K562 (cell line): Measurements from ENCODE around the gene C2CD5. TPM values are rescaled to one million over a fixed set of nuclear protein-coding genes. Genes with fewer than 3 reads are reported as not detected.
A peak's percentile ranks its signal among the peaks of the same experiment; 100 is the strongest.

Source experiments
- ATAC-seq: fragments of 200-7000 bp; cut with Tn5 transposase; 3 replicates; pipeline ENCODE4 v1.9.1; 2020; ENCODE audit warnings: moderate library complexity
- BruUV-seq: library from RNA; stranded (reverse); fragments of 400-500 nt; replicated peaks from 2 replicates; lab custom pipeline; 2021; lab: Mats Ljungman, UMichigan
- CTCF ChIA-PET: fragments of 300-600 bp; formaldehyde crosslinking; extraction: SDS; loops from one replicate; lab custom pipeline; 2021; ENCODE audit warnings: low intra/inter-chr PET ratio; lab: Yijun Ruan, JAX
- POLR2A ChIA-PET: fragments of 300-600, 350-650 bp; sonication (Branson Sonifier 250); formaldehyde crosslinking; extraction: SDS; loops from one replicate; lab custom pipeline; 2021; ENCODE audit warnings: antibody characterized with exemption, inconsistent platforms; lab: Yijun Ruan, JAX
- DNase-seq, 4 experiments: peaks; one replicate each; pipeline versions ENCODE4 v3.0.0 to v3.0.0-alpha.2; 2011 to 2018; ENCODE audit warnings: low spot score in 3 of 4, mixed read lengths in 3 of 4; ENCODE audit errors: extremely low read depth in 1 of 4
- FAIRE-seq: peaks from 2 replicates; lab custom pipeline; 2011; peaks lifted over from hg19 to GRCh38; lab: Jason Lieb, UNC
- H2AFZ ChIP-seq: 2 replicates; pipeline ENCODE4 v1.6.0; 2011; ENCODE audit warnings: low read depth, low read length, control low read depth, inconsistent platforms
- H3K27ac ChIP-seq: fragments of 200-600 bp; 3 replicates; pipeline ENCODE4 v1.8.0; 2011; ENCODE audit warnings: low read depth, mild to moderate bottlenecking, control low read depth, inconsistent platforms, low read length, moderate library complexity, mixed read lengths; ENCODE audit errors: extremely low read depth
- H3K27me3 ChIP-seq, 2 experiments: fragments of 300-600 bp in 1 of 2; 2 replicates in 1 of 2; 3 replicates in 1 of 2; pipeline versions ENCODE4 v1.6.0 to v1.8.0; 2011; ENCODE audit warnings: inconsistent platforms in 2 of 2, low read length in 2 of 2, mild to moderate bottlenecking in 1 of 2, mixed read lengths in 1 of 2, moderate library complexity in 1 of 2; ENCODE audit not compliant: control insufficient read depth in 2 of 2, insufficient read depth in 2 of 2
- H3K36me3 ChIP-seq: fragments of 300-600 bp; 3 replicates; pipeline ENCODE4 v1.8.0; 2011; ENCODE audit warnings: mild to moderate bottlenecking, low read length, inconsistent platforms; ENCODE audit not compliant: control insufficient read depth, insufficient read depth
- H3K4me1 ChIP-seq, 2 experiments: fragments of 200-600 bp in 1 of 2; replicated peaks in 1 of 2; 2 replicates in 1 of 2; 3 replicates in 1 of 2; pipeline versions ENCODE4 v1.5.1 to v1.8.0; 2011; ENCODE audit warnings: inconsistent platforms in 2 of 2, low read length in 2 of 2, mild to moderate bottlenecking in 1 of 2, mixed read lengths in 1 of 2, moderate library complexity in 1 of 2; ENCODE audit not compliant: control insufficient read depth in 2 of 2, insufficient read depth in 2 of 2
- H3K4me2 ChIP-seq: 2 replicates; pipeline ENCODE4 v1.6.1; 2011; ENCODE audit warnings: low read length, control low read depth, inconsistent platforms, mixed read lengths; ENCODE audit not compliant: insufficient read depth
- H3K4me3 ChIP-seq: fragments of 200-600 bp; sonication (generic), shearing (Covaris generic); 2 replicates; pipeline ENCODE4 v1.5.1; 2016; ENCODE audit warnings: control low read depth, inconsistent platforms
- H3K79me2 ChIP-seq: fragments of 200-600 bp; 3 replicates; pipeline ENCODE4 v1.8.0; 2011; ENCODE audit warnings: low read length, inconsistent platforms; ENCODE audit not compliant: control insufficient read depth, insufficient read depth
- H3K9ac ChIP-seq, 2 experiments: 2 replicates each; pipeline versions ENCODE4 v1.6.0 to v1.6.1; 2011; ENCODE audit warnings: low read depth in 2 of 2, low read length in 2 of 2, control low read depth in 1 of 2, inconsistent platforms in 1 of 2, mild to moderate bottlenecking in 1 of 2, mixed read lengths in 1 of 2; ENCODE audit not compliant: insufficient read depth in 1 of 2
- H3K9me1 ChIP-seq: one replicate; pipeline ENCODE4 v1.6.0; 2011; ENCODE audit warnings: inconsistent platforms, mild to moderate bottlenecking, low read length, moderate library complexity; ENCODE audit not compliant: control insufficient read depth, insufficient read depth
- H3K9me3 ChIP-seq: replicated peaks from 2 replicates; pipeline ENCODE4 v1.5.1; 2011; ENCODE audit warnings: low read depth, low read length, inconsistent platforms; ENCODE audit not compliant: control insufficient read depth, insufficient read depth
- H4K20me1 ChIP-seq: replicated peaks from 2 replicates; pipeline ENCODE4 v1.6.1; 2011; ENCODE audit warnings: low read length, inconsistent platforms, mixed read lengths; ENCODE audit not compliant: control insufficient read depth, insufficient read depth
- CCAR2 ChIP-seq: fragments of 200-400 bp; formaldehyde crosslinking; IDR thresholded peaks from 2 replicates; pipeline ENCODE4 v1.6.1; 2017; ENCODE audit warnings: mild to moderate bottlenecking, low read depth, low read length
- DDX20 ChIP-seq: fragments of 450-650 bp; IDR thresholded peaks from 2 replicates; pipeline ENCODE4 v1.6.1; 2016; ENCODE audit warnings: missing genetic modification characterization, low read depth, mild to moderate bottlenecking, missing compliant biosample characterization, moderate library complexity
- EHMT2 ChIP-seq: fragments of 450-650 bp; IDR thresholded peaks from 2 replicates; pipeline ENCODE4 v1.6.1; 2018; ENCODE audit warnings: antibody characterized with exemption
- ELF2 ChIP-seq: fragments of 250-450 bp; sonication (Bioruptor Pico); IDR thresholded peaks from 2 replicates; pipeline ENCODE4 v1.5.0; 2021; ENCODE audit warnings: mild to moderate bottlenecking
- FIP1L1 ChIP-seq: fragments of 200-400 bp; formaldehyde crosslinking; IDR thresholded peaks from 2 replicates; pipeline ENCODE4 v1.6.1; 2018; ENCODE audit warnings: mild to moderate bottlenecking, low read depth, low read length; ENCODE audit not compliant: poor library complexity, severe bottlenecking
- FOXM1 ChIP-seq, 2 experiments: fragments of 450-650 bp in 1 of 2; sonication (generic) in 1 of 2; formaldehyde crosslinking in 1 of 2; IDR thresholded peaks; 2 replicates each; pipeline versions ENCODE4 v1.6.1 to v1.9.0; 2017 to 2022; ENCODE audit warnings: low read depth in 2 of 2, mild to moderate bottlenecking in 2 of 2, missing genetic modification reagents in 1 of 2, moderate library complexity in 1 of 2
- GATA2 ChIP-seq: sonication (generic); formaldehyde crosslinking; IDR thresholded peaks from 2 replicates; pipeline ENCODE4 v1.4.0; 2020; ENCODE audit warnings: mild to moderate bottlenecking, missing genetic modification reagents
- HNRNPLL ChIP-seq: fragments of 200-400 bp; formaldehyde crosslinking; IDR thresholded peaks from 2 replicates; pipeline ENCODE4 v1.6.1; 2017; ENCODE audit warnings: low read length, low read depth, mild to moderate bottlenecking; ENCODE audit not compliant: poor library complexity, severe bottlenecking
- NR2C2 ChIP-seq, 2 experiments: fragments of 200-800 bp in 1 of 2; sonication (Bioruptor generic) in 1 of 2; sonication (generic) in 1 of 2; formaldehyde crosslinking in 1 of 2; IDR thresholded peaks; 2 replicates each; pipeline versions ENCODE4 v1.6.1 to v1.8.0; 2016 to 2022; ENCODE audit warnings: mild to moderate bottlenecking in 1 of 2, missing compliant biosample characterization in 1 of 2, missing genetic modification characterization in 1 of 2, missing genetic modification reagents in 1 of 2
- STAT5B ChIP-seq: fragments of 250-450 bp; sonication (Bioruptor Pico); IDR thresholded peaks from 2 replicates; pipeline ENCODE4 v1.8.0; 2021; ENCODE audit warnings: mild to moderate bottlenecking, inconsistent platforms
- TBP ChIP-seq: optimal IDR thresholded peaks from 2 replicates; pipeline ENCODE3; 2011; ENCODE audit warnings: low read depth, low read length, improper control_type of control experiment
- ZNF121 ChIP-seq: sonication (generic); formaldehyde crosslinking; conservative IDR thresholded peaks from 2 replicates; pipeline ENCODE4 v1.8.0; 2022; ENCODE audit warnings: missing genetic modification reagents
- ZNF445 ChIP-seq: fragments of 250-450 bp; sonication (Bioruptor Pico); IDR thresholded peaks from 2 replicates; pipeline ENCODE4 v1.4.0; 2020; ENCODE audit warnings: low read depth, mild to moderate bottlenecking, moderate library complexity
- in situ Hi-C: fragments of 300-500 bp; cut with MboI; formaldehyde crosslinking; loops from 4 replicates; pipeline ENCODE4 v1.15.0; 2018; ENCODE audit warnings: inconsistent platforms, mixed read lengths
- intact Hi-C: fragments of 100-400 bp; cut with micrococcal nuclease; formaldehyde crosslinking; loops from 2 replicates; pipeline ENCODE4 v1.14.2; 2022
- polyA plus RNA-seq, 8 experiments: library from polyadenylated mRNA; depleted of rRNA in 4 of 8; stranded (reverse) in 5 of 8; unstranded in 3 of 8; fragments of >200 nt; fragmentation: Nextera tagmentation in 2 of 8; fragmentation: Illumina TruSeq in 1 of 8; extraction: Ambion mirVana in 2 of 8; extraction: Trizol in 1 of 8; gene quantifications; 2 replicates each; pipeline versions ENCODE4 v1.2.1 to v1.2.3, GENCODE V29; 2011 to 2014; ENCODE audit warnings: inconsistent platforms in 1 of 8, missing spikeins in 1 of 8
- total RNA-seq, 7 experiments: library from RNA; depleted of rRNA in 6 of 7; stranded (reverse); fragments of >200 nt in 6 of 7; fragmentation: Illumina TruSeq in 2 of 7; extraction: Trizol in 2 of 7; gene quantifications; 2 replicates each; pipeline versions ENCODE4 v1.2.1 to v1.2.3, GENCODE V29; 2011 to 2021; ENCODE audit warnings: low replicate concordance in 1 of 7
- TF ChIP-seq, protein P1 (sequence below): sonication (generic); formaldehyde crosslinking; IDR thresholded peaks from 2 replicates; pipeline ENCODE4 v1.8.1; 2022; ENCODE audit warnings: missing genetic modification reagents
- TF ChIP-seq, protein P2 (sequence below): fragments of 450-650 bp; formaldehyde crosslinking; IDR thresholded peaks from 2 replicates; pipeline ENCODE4 v1.4.0; 2020; ENCODE audit warnings: mild to moderate bottlenecking, mixed read lengths

The C2CD5 gene
- total and polyA plus RNA-seq, 9 of the 15 experiments (the other 6 are each of a cell fraction or from before 2014, with no cell fraction given): 5.1 to 24.1 (median 14.3) TPM

DNA sequence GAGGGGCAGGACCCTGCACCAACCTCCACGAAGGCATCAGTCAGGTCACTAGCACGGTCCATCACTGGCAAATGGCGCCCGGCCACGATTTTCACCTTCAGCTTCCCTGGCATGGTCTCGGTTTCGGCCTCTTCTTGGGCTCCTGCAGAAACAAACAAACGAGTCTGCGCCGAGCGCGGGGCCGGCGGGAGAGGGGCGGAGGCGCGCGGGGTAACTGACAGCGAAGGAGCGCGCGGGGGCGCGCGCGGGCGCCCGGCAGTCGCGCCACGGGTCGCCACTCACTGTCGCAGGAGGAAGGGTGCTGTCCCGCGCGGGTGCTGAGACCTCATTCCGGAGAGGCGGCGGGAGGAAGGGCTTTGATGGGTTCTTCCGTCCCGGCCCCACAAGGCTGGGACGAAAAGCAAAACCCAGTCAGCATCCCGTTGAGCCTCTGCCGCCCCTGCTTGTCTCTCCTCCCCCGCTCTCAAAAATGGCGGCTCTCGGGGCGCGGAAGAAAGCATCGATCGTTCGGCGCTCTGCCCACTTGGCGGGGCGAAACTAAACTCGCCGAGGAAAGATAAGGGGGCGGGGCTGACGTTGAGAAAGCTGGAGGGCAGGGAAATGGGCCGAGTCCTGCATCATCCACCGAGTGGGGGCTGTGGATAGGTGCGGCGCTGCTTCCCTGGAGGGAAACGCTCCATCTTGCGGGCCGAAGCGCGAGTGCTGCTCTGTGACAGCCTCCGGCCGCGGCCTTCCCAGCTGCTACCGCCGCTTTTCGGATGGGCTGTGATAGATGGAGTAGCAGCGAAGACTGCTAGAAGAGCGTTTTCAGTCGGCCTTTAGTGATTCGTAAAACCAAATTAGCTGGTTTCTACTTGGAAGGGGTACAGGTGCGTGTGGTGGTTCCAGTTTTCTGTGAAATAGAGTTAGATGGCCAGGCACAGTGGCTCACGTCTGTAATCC is at the start of gene C2CD5 (continued):
- TF ChIP-seq NR2C2 (CRISPR knock-in tag; IDR thresholded peaks at IDR 0.05) (peak; percentile 66), NR2C2 (tag; IDR thresholded peaks at IDR 0.05) (peak; percentile 42; the same call in 1 of the 2 replicates), ELF2 (CRISPR knock-in tag) (0 out of 2 replicates have a peak, but pooled peaks have one; percentile 38), FIP1L1 (peak; percentile 16)

DNA sequence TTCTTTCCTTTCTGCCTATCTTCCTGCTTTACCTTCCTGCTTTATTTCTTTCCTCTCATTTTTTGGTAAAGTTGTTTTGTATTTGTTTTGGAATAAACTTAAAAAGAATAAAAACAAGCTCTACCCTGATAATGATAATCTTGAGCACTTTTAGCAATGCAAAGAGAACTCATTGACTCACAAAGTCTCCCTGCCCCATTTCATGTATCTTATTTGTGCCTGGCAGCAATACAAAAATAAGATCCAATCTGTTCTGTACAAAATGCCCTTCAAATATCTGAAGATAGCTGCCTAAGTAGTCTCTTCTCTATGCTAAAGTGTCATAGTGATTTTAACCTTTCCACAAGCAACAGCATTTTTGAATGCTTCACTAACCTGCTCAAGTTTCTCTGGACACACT is 49.5 kb upstream of the C2CD5 start:
- H3K9ac ChIP-seq: no peak overlapping the region
- no peaks in the 10 kb centered on the region for H3K27me3 ChIP-seq
- no peaks in the 10 kb centered on the region for H3K4me1 ChIP-seq
- H3K27ac ChIP-seq: no peak overlapping the region
- no peak for ATAC-seq
- in situ Hi-C loops: no loop called here
- H3K79me2 ChIP-seq: no peaks in the 10 kb centered on the region
- H4K20me1 ChIP-seq: no peaks in the 10 kb centered on the region
- peak; percentile 15 for FAIRE-seq
- BruUV-seq: no TSS peak
- no peaks in the 10 kb centered on the region for H3K36me3 ChIP-seq
- ChIA-PET POLR2A (no interaction called here), CTCF (no interaction called here)
- no peak overlapping the region for H3K4me3 ChIP-seq
- intact Hi-C loops: no loop called here
- no peaks in the 10 kb centered on the region for H3K9me1 ChIP-seq
- H2AFZ ChIP-seq: 0 out of 2 replicates have a peak overlapping the region, but pooled peaks have one; percentile 38
- H3K4me2 ChIP-seq: no peak overlapping the region
- no peak for DNase-seq
- H3K9me3 ChIP-seq: no peaks in the 10 kb centered on the region
- no peak for TF ChIP-seq ZNF445 (CRISPR knock-in tag)
- TF ChIP-seq STAT5B (CRISPR knock-in tag): no peak
- TF ChIP-seq DDX20: no peak
- TF ChIP-seq GATA2 (CRISPR knock-in tag): no peak
- no peak for TF ChIP-seq ZNF121 (CRISPR knock-in tag)
- TF ChIP-seq, protein P1, sequence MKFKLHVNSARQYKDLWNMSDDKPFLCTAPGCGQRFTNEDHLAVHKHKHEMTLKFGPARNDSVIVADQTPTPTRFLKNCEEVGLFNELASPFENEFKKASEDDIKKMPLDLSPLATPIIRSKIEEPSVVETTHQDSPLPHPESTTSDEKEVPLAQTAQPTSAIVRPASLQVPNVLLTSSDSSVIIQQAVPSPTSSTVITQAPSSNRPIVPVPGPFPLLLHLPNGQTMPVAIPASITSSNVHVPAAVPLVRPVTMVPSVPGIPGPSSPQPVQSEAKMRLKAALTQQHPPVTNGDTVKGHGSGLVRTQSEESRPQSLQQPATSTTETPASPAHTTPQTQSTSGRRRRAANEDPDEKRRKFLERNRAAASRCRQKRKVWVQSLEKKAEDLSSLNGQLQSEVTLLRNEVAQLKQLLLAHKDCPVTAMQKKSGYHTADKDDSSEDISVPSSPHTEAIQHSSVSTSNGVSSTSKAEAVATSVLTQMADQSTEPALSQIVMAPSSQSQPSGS (CRISPR knock-in tag): no peak
- TF ChIP-seq EHMT2: no peak
- TF ChIP-seq TBP: no peak
- TF ChIP-seq, protein P2, sequence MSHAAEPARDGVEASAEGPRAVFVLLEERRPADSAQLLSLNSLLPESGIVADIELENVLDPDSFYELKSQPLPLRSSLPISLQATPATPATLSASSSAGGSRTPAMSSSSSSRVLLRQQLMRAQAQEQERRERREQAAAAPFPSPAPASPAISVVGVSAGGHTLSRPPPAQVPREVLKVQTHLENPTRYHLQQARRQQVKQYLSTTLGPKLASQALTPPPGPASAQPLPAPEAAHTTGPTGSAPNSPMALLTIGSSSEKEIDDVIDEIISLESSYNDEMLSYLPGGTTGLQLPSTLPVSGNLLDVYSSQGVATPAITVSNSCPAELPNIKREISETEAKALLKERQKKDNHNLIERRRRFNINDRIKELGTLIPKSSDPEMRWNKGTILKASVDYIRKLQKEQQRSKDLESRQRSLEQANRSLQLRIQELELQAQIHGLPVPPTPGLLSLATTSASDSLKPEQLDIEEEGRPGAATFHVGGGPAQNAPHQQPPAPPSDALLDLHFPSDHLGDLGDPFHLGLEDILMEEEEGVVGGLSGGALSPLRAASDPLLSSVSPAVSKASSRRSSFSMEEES (CRISPR knock-in tag): no peak
- TF ChIP-seq CCAR2: no peak
- no peak for TF ChIP-seq FOXM1 (IDR thresholded peaks at IDR 0.05; ENCODE audit: low read depth)
- TF ChIP-seq FOXM1 (CRISPR knock-in tag; IDR thresholded peaks at IDR 0.05; ENCODE audit: low read depth): no peak
- TF ChIP-seq HNRNPLL: no peak
- TF ChIP-seq ELF2 (CRISPR knock-in tag): no peak
